ENCODE measurements around the gene OBI1.

DNA sequence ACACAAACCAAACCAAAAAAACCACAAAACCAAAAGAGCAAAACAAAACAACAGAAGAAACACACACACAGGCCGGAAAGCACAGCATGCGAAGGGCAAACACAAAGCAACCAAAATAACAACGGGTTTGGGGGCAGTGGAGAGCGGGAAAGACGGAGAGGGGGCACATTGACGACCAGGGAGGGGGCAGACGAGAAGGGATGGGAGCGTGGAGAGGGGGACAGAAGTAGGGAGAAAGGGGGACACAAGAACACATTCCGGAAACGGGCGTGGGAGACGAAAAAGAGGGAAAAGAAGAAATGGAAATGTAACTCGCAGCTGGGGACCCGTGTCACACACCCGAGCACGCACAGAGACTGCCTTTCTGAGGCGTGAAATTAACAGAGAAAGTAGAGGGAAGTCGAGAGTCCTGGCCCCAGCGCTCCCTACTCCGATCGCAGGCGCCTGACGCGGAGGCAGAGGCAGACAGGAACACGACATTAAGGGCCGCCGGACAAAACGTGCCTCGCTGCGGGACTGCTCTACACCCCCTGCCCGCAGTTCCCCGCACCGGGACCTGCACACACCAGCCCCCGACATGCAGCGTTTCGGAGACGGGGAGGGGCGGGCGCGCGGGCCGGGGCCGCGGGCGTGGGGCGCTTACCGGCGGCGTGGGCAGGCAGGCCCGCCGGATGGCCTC, 56.3 kb downstream of the OBI1 start:
- TF ChIP-seq, protein P1, sequence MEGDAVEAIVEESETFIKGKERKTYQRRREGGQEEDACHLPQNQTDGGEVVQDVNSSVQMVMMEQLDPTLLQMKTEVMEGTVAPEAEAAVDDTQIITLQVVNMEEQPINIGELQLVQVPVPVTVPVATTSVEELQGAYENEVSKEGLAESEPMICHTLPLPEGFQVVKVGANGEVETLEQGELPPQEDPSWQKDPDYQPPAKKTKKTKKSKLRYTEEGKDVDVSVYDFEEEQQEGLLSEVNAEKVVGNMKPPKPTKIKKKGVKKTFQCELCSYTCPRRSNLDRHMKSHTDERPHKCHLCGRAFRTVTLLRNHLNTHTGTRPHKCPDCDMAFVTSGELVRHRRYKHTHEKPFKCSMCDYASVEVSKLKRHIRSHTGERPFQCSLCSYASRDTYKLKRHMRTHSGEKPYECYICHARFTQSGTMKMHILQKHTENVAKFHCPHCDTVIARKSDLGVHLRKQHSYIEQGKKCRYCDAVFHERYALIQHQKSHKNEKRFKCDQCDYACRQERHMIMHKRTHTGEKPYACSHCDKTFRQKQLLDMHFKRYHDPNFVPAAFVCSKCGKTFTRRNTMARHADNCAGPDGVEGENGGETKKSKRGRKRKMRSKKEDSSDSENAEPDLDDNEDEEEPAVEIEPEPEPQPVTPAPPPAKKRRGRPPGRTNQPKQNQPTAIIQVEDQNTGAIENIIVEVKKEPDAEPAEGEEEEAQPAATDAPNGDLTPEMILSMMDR (IDR thresholded peaks at IDR 0.05; ENCODE audit: low read length) = no peak
- TF ChIP-seq EZH2 (optimal IDR thresholded peaks at IDR 0.05; ENCODE audit: low read depth, low read length) (no peak), EZH2phosphoT487 (IDR thresholded peaks at IDR 0.05; ENCODE audit: low read length) (no peak)

Measured in MM.1S (cell line).